GM18505 (cell line): ENCODE results near the gene FBXW7.

Experiments
- ATAC-seq: cut with Tn5 transposase; IDR thresholded peaks from one replicate; pipeline ENCODE4 v1.9.1; 2021; ENCODE audit not compliant: unreplicated experiment
- POLR2A ChIP-seq: IDR thresholded peaks from 4 replicates; pipeline ENCODE4 v1.6.1; 2011; ENCODE audit warnings: borderline replicate concordance; ENCODE audit not compliant: insufficient read depth, insufficient read length; ENCODE audit errors: extremely low read depth

FBXW7 gene

DNA sequence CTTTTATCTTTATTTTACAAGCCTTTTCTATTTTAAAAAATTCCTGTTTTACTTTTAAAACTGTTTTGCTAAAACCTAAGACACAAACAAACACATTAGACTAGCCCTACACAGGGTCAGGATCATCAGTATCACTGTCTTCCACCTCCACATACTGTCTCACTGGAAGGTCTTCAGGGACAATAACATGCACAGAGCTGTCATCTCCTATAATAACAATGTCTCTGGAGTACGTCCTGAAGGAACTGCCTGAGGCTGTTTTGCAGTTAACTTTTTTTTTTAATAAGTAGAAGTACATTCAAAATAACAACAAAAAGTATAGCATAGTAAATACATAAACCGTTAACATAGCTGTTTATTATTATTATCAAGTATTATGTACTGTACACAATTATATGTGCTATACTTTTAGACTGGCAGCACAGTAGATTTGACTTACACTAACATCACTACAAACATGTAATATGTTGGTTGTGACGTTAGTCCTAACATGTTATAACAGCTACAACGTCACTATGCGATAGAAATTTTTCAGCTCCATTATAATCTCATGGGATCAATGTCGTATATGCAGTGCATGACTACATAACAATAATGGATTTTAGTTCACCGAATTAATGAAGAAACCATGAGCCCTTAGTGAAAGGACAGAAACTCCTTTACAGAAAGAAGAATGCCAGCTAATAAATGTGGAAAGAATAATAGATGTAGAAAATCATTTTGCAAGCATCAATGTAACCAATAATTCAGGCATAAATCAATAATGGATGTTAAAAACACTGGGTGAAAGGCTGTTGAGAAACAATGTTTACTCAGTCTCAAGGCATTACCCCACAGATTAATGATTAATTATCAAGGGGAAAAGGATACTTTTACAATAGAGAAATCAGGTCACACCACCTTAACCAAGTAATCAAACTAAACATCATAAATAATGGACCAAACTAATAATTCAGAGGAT is 49.2 kb downstream of the FBXW7 start:
- ATAC-seq, result no peak
- no peak for TF ChIP-seq POLR2A

- peak; percentile 96 for ATAC-seq
- no peak for TF ChIP-seq POLR2A
Measured at GRCh38 chr4:152485726-152486276, 50.1 kb downstream of the FBXW7 start.

GRCh38 chr4:152482211-152482610 is 53.7 kb downstream of the FBXW7 start:
- ATAC-seq, result no peak
- no peak for TF ChIP-seq POLR2A

DNA sequence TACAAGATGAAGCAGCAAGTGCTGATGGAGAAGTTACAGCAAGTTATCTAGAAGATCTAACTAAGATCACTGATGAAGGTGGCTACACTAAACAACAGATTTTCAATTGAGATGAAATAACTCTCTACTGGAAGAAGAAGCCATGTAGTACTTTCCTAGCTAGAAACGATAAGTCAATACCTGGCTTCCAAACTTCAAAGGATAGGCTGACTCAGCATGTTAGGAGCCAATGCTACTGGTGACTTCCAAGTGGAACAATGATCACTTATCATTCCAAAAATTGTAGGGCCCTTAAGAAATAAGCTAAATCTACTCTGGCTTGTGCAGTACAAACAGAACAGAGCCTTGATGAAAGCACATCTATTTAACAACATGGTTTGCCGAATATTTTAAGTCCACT is 55.0 kb downstream of the FBXW7 start:
- no peak for ATAC-seq
- TF ChIP-seq POLR2A, result no peak

GRCh38 chr4:152480326-152480725 is 55.6 kb downstream of the FBXW7 start:
- no peak for TF ChIP-seq POLR2A
- no peak for ATAC-seq

GRCh38 chr4:152479428-152480026 is 56.4 kb downstream of the FBXW7 start:
- no peak for ATAC-seq
- no peak for TF ChIP-seq POLR2A

GRCh38 chr4:152478461-152479237 is 57.2 kb downstream of the FBXW7 start:
- no peak for ATAC-seq

GRCh38 chr4:152476796-152477195 is 59.1 kb downstream of the FBXW7 start:
- no peak for TF ChIP-seq POLR2A
- no peak for ATAC-seq

More at GRCh38 chr4:152478461-152479237, 57.2 kb downstream of the FBXW7 start:
- no peak for TF ChIP-seq POLR2A

DNA sequence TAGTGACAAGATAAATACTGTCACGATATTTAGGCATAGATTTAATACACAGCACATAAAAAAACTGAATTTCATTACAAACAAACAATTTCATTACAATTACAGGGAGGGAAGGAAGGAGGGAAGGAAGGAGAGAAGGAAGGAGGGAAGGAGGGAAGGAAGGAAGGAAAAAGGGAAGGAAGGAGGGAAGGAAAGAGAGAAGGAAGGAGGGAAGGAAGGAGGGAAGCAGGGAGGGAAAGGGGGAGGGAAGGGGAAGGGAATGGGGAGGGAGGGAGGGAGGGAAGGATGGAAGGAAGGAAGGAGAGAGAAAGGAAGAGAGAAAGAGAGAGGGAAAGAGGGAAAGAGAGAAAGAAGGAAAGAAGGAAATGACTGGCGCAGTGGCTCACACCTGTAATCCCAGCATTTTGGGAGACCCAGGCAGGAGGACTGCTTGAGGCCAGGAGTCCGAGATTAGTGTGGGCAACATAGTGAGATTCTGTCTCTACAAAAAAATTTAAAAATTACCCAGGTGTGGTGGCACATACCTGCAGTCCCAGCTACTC is 64.6 kb downstream of the FBXW7 start:
- no peak for ATAC-seq
- TF ChIP-seq POLR2A, result no peak

- no peak for TF ChIP-seq POLR2A
- ATAC-seq, result no peak
Measured at GRCh38 chr4:152468408-152468807, 67.5 kb downstream of the FBXW7 start.

- no peak for TF ChIP-seq POLR2A
- no peak for ATAC-seq
Measured at GRCh38 chr4:152467101-152467500, 68.8 kb downstream of the FBXW7 start.

- TF ChIP-seq POLR2A, result no peak
- no peak for ATAC-seq
Measured at GRCh38 chr4:152464030-152464823, 71.7 kb downstream of the FBXW7 start.
